ENCODE results near the gene B4GAT1. TPM values are rescaled to one million over a fixed set of nuclear protein-coding genes. Genes with fewer than 3 reads are reported as not detected.

B4GAT1 gene
- total RNA-seq, 1 experiment from 2014 or later, result 47.1 TPM

DNA sequence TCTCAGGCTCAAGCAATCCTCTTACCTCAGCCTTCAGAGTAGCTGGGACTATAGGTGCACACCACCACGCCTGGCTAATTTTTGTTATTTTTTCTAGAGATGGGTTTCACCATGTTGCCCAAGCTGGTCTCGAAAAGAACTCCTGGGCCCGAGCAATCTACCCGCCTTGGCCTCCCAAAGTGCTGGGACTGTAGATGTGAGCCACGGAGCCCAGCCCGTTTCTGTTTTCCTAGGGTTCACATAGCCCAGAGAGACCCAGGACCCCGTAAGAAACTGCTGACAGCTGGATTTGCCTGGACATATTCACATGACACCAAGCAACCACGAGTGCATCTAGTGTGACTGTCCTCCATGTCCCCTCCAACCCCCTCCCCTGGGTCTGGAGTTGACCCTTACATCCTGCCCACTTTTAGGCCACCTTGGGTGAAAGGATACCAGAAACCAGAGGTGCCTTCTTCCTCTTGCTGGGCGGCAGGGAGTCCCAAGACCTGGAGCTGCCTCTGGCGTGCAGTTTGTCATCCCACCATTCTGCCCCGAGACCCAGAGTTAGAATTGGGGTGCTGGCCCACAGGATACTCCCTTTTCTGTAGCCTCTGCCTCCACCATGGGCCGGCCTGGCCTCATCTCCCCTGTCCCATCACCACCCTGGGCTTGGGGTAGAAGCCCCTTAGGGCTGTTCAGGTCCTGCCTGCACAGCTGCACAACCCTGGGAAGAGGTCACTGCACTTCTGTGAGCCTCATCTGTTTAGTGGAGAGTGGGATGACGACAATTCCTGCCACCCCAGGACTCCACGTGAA lies 7.5 kb downstream of the B4GAT1 start:
- DNase-seq (ENCODE audit: low spot score), result no peak
- Histone ChIP-seq H3K4me3 (ENCODE audit: low read depth, low read length, poor library complexity, severe bottlenecking) (no peak overlapping the region), H3K36me3 (ENCODE audit: insufficient read depth, low read length, poor library complexity, severe bottlenecking) (peaks cover 16% of the 10 kb centered on the region), H3K27ac (ENCODE audit: low read depth, low read length, poor library complexity, severe bottlenecking) (no peak overlapping the region), H3K4me1 (ENCODE audit: insufficient read depth, low read length, poor library complexity, severe bottlenecking) (peaks cover 32% of the 10 kb centered on the region), H3K27me3 (replicated peaks; ENCODE audit: insufficient read depth, low read depth, low read length, poor library complexity) (no peaks in the 10 kb centered on the region), H3K9me3 (ENCODE audit: low read depth, low read length, poor library complexity, severe bottlenecking) (no peaks in the 10 kb centered on the region)
- intact Hi-C loops (cut with micrococcal nuclease; ENCODE audit: unreplicated experiment), result no loop called here
- ChIA-PET CTCF (no interaction called here), POLR2A (ENCODE audit: low non-redundant PET) (no interaction called here)
- TF ChIP-seq EZH2 (IDR thresholded peaks at IDR 0.05; ENCODE audit: borderline replicate concordance, low read depth, low read length, poor library complexity, severe bottlenecking) (no peak), CTCF (conservative IDR thresholded peaks at IDR 0.05; ENCODE audit: low read depth, low read length) (no peak)
- no TSS peak for BruUV-seq (replicated peaks)

DNA sequence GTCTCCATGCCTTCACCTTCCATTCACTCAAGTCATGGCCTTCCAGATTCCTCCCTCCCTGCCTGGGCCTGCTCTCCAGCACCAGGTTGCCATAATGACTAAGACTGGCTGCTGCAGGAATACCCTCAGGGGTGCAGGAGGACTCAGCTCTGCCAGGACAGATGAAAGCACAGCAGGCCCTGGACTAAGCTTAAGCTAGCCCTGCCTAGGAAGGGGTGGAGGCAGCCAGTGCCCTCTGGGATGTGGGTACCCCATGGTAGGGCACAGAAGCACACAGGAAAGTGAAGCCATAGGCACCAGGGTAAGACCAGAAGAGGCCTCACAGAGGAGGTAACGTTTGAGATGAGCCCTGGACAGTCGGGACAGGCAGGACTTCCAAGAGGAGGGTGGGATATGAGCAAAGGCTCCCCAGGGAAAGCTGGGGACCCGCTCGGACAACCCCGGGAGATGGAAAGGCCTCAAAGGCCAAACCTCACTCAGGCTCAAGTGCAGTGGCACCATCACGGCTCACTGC lies 8.2 kb downstream of the B4GAT1 start:
- ChIA-PET CTCF (no interaction called here), POLR2A (ENCODE audit: low non-redundant PET) (no interaction called here)
- no peak for DNase-seq (ENCODE audit: low spot score)
- H3K27ac ChIP-seq (ENCODE audit: low read depth, low read length, poor library complexity, severe bottlenecking), result no peak overlapping the region
- H3K4me1 ChIP-seq (ENCODE audit: insufficient read depth, low read length, poor library complexity, severe bottlenecking), result peaks cover 31% of the 10 kb centered on the region
- H3K4me3 ChIP-seq (ENCODE audit: low read depth, low read length, poor library complexity, severe bottlenecking), result no peak overlapping the region
- H3K36me3 ChIP-seq (ENCODE audit: insufficient read depth, low read length, poor library complexity, severe bottlenecking), result peaks cover 16% of the 10 kb centered on the region
- H3K9me3 ChIP-seq (ENCODE audit: low read depth, low read length, poor library complexity, severe bottlenecking), result no peaks in the 10 kb centered on the region
- no TSS peak for BruUV-seq (replicated peaks)
- no peaks in the 10 kb centered on the region for H3K27me3 ChIP-seq (replicated peaks; ENCODE audit: insufficient read depth, low read depth, low read length, poor library complexity)
- intact Hi-C loops (cut with micrococcal nuclease; ENCODE audit: unreplicated experiment), result no loop called here
- TF ChIP-seq CTCF (conservative IDR thresholded peaks at IDR 0.05; ENCODE audit: low read depth, low read length) (no peak), EZH2 (IDR thresholded peaks at IDR 0.05; ENCODE audit: borderline replicate concordance, low read depth, low read length, poor library complexity, severe bottlenecking) (no peak)

DNA sequence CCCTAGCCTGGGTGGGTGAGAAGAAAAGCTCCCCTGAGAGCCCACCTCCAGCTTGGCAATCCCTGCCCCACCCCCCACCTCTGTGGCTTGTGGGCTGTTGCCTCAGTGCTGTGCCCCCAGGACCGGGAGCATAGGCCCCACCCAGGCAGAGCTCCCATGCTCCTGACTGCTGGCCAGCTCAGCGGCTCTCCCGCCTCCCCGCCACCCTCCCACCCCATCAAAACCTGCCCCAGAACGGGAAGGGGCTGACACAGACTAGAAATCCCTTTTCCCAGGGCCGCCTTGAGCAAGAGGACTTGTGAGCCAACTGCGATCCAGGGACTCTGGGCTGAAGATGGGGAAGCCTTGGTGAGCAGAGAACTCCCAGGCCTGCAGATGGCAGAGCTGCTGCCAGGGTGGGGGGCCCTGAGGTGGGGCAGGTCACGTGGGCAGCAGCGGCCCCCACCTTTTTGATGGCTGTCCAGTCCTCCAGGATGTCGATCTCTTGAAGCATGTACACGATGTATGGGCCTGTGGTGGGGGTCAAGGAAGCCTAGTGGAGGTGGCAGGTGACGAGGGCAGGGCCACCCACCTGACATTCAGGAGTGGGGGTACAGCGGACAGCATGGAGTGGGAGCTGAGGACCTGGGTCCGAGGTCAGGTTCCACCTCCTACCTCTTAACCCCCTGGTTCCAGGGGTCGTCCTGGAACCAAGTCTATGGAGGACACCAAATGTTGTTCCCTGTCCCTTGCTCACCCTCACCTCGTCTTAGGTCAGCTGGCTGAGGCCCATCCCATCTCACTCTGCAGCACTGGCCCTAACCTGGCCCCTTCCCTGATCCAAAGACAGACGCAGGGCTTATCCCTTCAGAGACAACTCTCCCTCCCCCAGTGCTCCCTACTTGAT lies 8.9 kb downstream of the B4GAT1 start:
- BruUV-seq (replicated peaks), result no TSS peak
- H3K27ac ChIP-seq (ENCODE audit: low read depth, low read length, poor library complexity, severe bottlenecking), result no peak overlapping the region
- CTCF ChIA-PET, result no interaction called here

More for the DNA sequence above, 8.9 kb downstream of the B4GAT1 start:
- no peak for DNase-seq (ENCODE audit: low spot score)
- peaks cover 16% of the 10 kb centered on the region for H3K36me3 ChIP-seq (ENCODE audit: insufficient read depth, low read length, poor library complexity, severe bottlenecking)
- no peaks in the 10 kb centered on the region for H3K9me3 ChIP-seq (ENCODE audit: low read depth, low read length, poor library complexity, severe bottlenecking)
- POLR2A ChIA-PET (ENCODE audit: low non-redundant PET), result no interaction called here
- H3K27me3 ChIP-seq (replicated peaks; ENCODE audit: insufficient read depth, low read depth, low read length, poor library complexity), result no peaks in the 10 kb centered on the region
- TF ChIP-seq EZH2 (IDR thresholded peaks at IDR 0.05; ENCODE audit: borderline replicate concordance, low read depth, low read length, poor library complexity, severe bottlenecking) (no peak), CTCF (conservative IDR thresholded peaks at IDR 0.05; ENCODE audit: low read depth, low read length) (no peak)
- H3K4me1 ChIP-seq (ENCODE audit: insufficient read depth, low read length, poor library complexity, severe bottlenecking), result peaks cover 25% of the 10 kb centered on the region
- no peak overlapping the region for H3K4me3 ChIP-seq (ENCODE audit: low read depth, low read length, poor library complexity, severe bottlenecking)
- intact Hi-C loops (cut with micrococcal nuclease; ENCODE audit: unreplicated experiment), result no loop called here

Data from A673 (cell line).